Keratinocyte (primary cell): ENCODE results near the gene PUM1. TPM values are rescaled to one million over a fixed set of nuclear protein-coding genes. Genes with fewer than 3 reads are reported as not detected.

Source experiments
- DNase-seq: peaks from one replicate; pipeline ENCODE4 v3.0.0-alpha.2; 2011; ENCODE audit warnings: low read depth, missing footprints, low spot score
- FAIRE-seq: peaks from 2 replicates; lab custom pipeline; 2011; peaks lifted over from hg19 to GRCh38; lab: Jason Lieb, UNC
- H2AFZ ChIP-seq: 2 replicates; pipeline ENCODE4 v1.6.0; 2012; ENCODE audit warnings: low read length, control low read depth, inconsistent platforms; ENCODE audit not compliant: control insufficient read depth
- H3K27ac ChIP-seq: 2 replicates; pipeline ENCODE4 v1.5.1; 2011; ENCODE audit warnings: low read length; ENCODE audit not compliant: control insufficient read depth, insufficient read depth
- H3K27me3 ChIP-seq: 3 replicates; pipeline ENCODE4 v1.6.0; 2011; ENCODE audit warnings: low read length; ENCODE audit not compliant: control insufficient read depth, insufficient read depth; ENCODE audit errors: extremely low read depth
- H3K36me3 ChIP-seq, 2 experiments: 2 replicates in 1 of 2; 3 replicates in 1 of 2; pipeline ENCODE4 v1.5.1; 2011; ENCODE audit warnings: low read length in 2 of 2, mild to moderate bottlenecking in 1 of 2; ENCODE audit not compliant: control insufficient read depth in 2 of 2, insufficient read depth in 2 of 2; ENCODE audit errors: extremely low read depth in 1 of 2
- H3K4me1 ChIP-seq: 3 replicates; pipeline ENCODE4 v1.5.1; 2011; ENCODE audit warnings: low read length; ENCODE audit not compliant: control insufficient read depth, insufficient read depth; ENCODE audit errors: extremely low read depth
- H3K4me2 ChIP-seq: 3 replicates; pipeline ENCODE4 v1.6.0; 2011; ENCODE audit warnings: low read depth, low read length; ENCODE audit not compliant: control insufficient read depth, insufficient read depth; ENCODE audit errors: extremely low read depth
- H3K4me3 ChIP-seq, 3 experiments: fragments of 200-600 bp in 1 of 3; sonication (generic) in 1 of 3; 2 replicates in 2 of 3; 3 replicates in 1 of 3; pipeline ENCODE4 v1.5.1; 2011 to 2016; ENCODE audit warnings: low read length in 3 of 3, mild to moderate bottlenecking in 3 of 3, control low read depth in 2 of 3, inconsistent platforms in 1 of 3, low read depth in 1 of 3, mixed read lengths in 1 of 3, mixed run types in 1 of 3, moderate library complexity in 1 of 3; ENCODE audit not compliant: control insufficient read depth in 2 of 3, insufficient read depth in 2 of 3; ENCODE audit errors: extremely low read depth in 1 of 3
- H3K79me2 ChIP-seq: 2 replicates; pipeline ENCODE4 v1.6.0; 2012; ENCODE audit warnings: low read length; ENCODE audit not compliant: control insufficient read depth, insufficient read depth
- H3K9ac ChIP-seq: 3 replicates; pipeline ENCODE4 v1.6.0; 2011; ENCODE audit warnings: low read length; ENCODE audit not compliant: control insufficient read depth, insufficient read depth; ENCODE audit errors: extremely low read depth
- H3K9me1 ChIP-seq: 3 replicates; pipeline ENCODE4 v1.6.0; 2011; ENCODE audit warnings: low read length; ENCODE audit not compliant: control insufficient read depth, insufficient read depth; ENCODE audit errors: extremely low read depth
- H3K9me3 ChIP-seq: 2 replicates; pipeline ENCODE4 v1.5.1; 2012; ENCODE audit warnings: low read depth, low read length; ENCODE audit not compliant: control insufficient read depth
- H4K20me1 ChIP-seq: 3 replicates; pipeline ENCODE4 v1.6.0; 2011; ENCODE audit warnings: low read length; ENCODE audit not compliant: control insufficient read depth, insufficient read depth; ENCODE audit errors: extremely low read depth
- CTCF ChIP-seq, 3 experiments: IDR thresholded peaks in 1 of 3; conservative IDR thresholded peaks in 1 of 3; optimal IDR thresholded peaks in 1 of 3; 2 replicates in 2 of 3; 3 replicates in 1 of 3; pipeline versions ENCODE3 to v1.5.1; 2011; ENCODE audit warnings: low read length in 3 of 3, mild to moderate bottlenecking in 3 of 3, moderate library complexity in 2 of 3, control low read depth in 1 of 3, inconsistent platforms in 1 of 3; ENCODE audit not compliant: insufficient read depth in 2 of 3; ENCODE audit errors: extremely low read depth in 1 of 3
- EZH2 ChIP-seq: IDR thresholded peaks from one replicate; pipeline ENCODE4 v1.6.1; 2012; ENCODE audit warnings: inconsistent platforms, mild to moderate bottlenecking, low read length, moderate library complexity
- dilution Hi-C: fragments of 300-500 bp; cut with MboI; formaldehyde crosslinking; loops from one replicate; pipeline ENCODE4 v1.7.0; 2020; ENCODE audit warnings: low sequenced_read_pairs; ENCODE audit not compliant: extremely low pct_ligation_motif_present
- polyA plus RNA-seq, 5 experiments: library from polyadenylated mRNA; depleted of rRNA in 3 of 5; stranded (reverse) in 3 of 5; stranded (forward) in 1 of 5; unstranded in 1 of 5; fragments of >200 nt; gene quantifications; 1 replicate in 1 of 5; 2 replicates in 3 of 5; 3 replicates in 1 of 5; pipeline versions ENCODE4 v1.2.1 to v1.2.3, GENCODE V29; 2011 to 2012; ENCODE audit warnings: missing spikeins in 2 of 5, low read depth in 1 of 5, low replicate concordance in 1 of 5

Gene PUM1
- polyA plus RNA-seq, 1 donor (not counting 4 experiments of a cell fraction or from before 2014, with no cell fraction given), result 68.6 TPM

GRCh38 chr1:30888975-30889374 lies 176.5 kb downstream of the PUM1 start:
- Histone ChIP-seq H3K4me2 (no peak overlapping the region), H3K27me3 (no peaks in the 10 kb centered on the region), H3K36me3 (no peaks in the 10 kb centered on the region), H3K9ac (no peak overlapping the region), H2AFZ (no peak overlapping the region), H3K9me1 (no peaks in the 10 kb centered on the region), H3K79me2 (no peaks in the 10 kb centered on the region), H3K4me1 (no peaks in the 10 kb centered on the region), H3K9me3 (no peaks in the 10 kb centered on the region), H3K27ac (no peak overlapping the region), H4K20me1 (peaks cover 4% of the 10 kb centered on the region), H3K4me3 (no peak overlapping the region)
- FAIRE-seq (no peak), DNase-seq (no peak)
- TF ChIP-seq CTCF (optimal IDR thresholded peaks at IDR 0.05 in 1 of 3, IDR thresholded peaks at IDR 0.05 in 1 of 3, conservative IDR thresholded peaks at IDR 0.05 in 1 of 3; ENCODE audit: extremely low read depth in 1 of 3, insufficient read depth in 2 of 3, low read length in 3 of 3) (no peak), EZH2 (no peak)
- dilution Hi-C loops, result no loop called here

GRCh38 chr1:30888391-30888790 lies 177.1 kb downstream of the PUM1 start:
- no peak for FAIRE-seq
- TF ChIP-seq EZH2, result no peak
- no peak for TF ChIP-seq CTCF (optimal IDR thresholded peaks at IDR 0.05 in 1 of 3, IDR thresholded peaks at IDR 0.05 in 1 of 3, conservative IDR thresholded peaks at IDR 0.05 in 1 of 3; ENCODE audit: extremely low read depth in 1 of 3, insufficient read depth in 2 of 3, low read length in 3 of 3)
- H3K4me1 ChIP-seq, result no peaks in the 10 kb centered on the region

More at GRCh38 chr1:30888391-30888790, 177.1 kb downstream of the PUM1 start:
- Histone ChIP-seq H3K79me2 (no peaks in the 10 kb centered on the region), H2AFZ (no peak overlapping the region), H3K27ac (no peak overlapping the region), H3K36me3 (no peaks in the 10 kb centered on the region), H3K4me2 (no peak overlapping the region), H4K20me1 (peaks cover 4% of the 10 kb centered on the region), H3K9me3 (no peaks in the 10 kb centered on the region), H3K4me3 (no peak overlapping the region), H3K9me1 (no peaks in the 10 kb centered on the region), H3K9ac (no peak overlapping the region), H3K27me3 (no peaks in the 10 kb centered on the region)
- dilution Hi-C loops, result no loop called here
- DNase-seq, result no peak
